GM21367 (cell line): ENCODE data around the gene TGFA.
"Not testable (repeated sequence)": the region's sequence is repeated elsewhere in the genome, so short reads cannot be mapped to it uniquely, and the experiment has no call there.

ENCODE experiments used
- ATAC-seq: cut with Tn5 transposase; IDR thresholded peaks from one replicate; pipeline ENCODE4 v1.9.1; 2021; ENCODE audit not compliant: unreplicated experiment

Gene TGFA

GRCh38 chr2:70467237-70467636 lies 86.4 kb downstream of the TGFA start:
- ATAC-seq = no peak

DNA sequence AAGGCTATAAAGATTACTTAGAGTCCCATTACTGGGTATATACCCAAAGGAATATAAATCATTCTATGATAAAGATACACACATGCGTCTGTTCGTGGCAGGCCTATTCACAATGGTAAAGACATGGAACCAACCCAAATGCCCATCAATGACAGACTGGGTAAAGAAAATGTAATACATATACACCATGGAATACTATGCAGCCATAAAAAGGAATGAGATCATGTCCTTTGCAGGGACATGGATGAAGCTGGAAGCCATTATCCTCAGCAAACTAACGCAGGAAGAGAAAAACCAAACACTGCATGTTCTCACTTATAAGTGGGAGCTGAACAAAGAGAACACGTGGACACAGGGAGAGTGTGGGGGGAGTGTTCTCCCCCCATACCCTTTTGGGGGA lies 87.0 kb downstream of the TGFA start:
- not testable (repeated sequence) for ATAC-seq

- no peak for ATAC-seq
Measured at GRCh38 chr2:70463997-70464396, 89.6 kb downstream of the TGFA start.

DNA sequence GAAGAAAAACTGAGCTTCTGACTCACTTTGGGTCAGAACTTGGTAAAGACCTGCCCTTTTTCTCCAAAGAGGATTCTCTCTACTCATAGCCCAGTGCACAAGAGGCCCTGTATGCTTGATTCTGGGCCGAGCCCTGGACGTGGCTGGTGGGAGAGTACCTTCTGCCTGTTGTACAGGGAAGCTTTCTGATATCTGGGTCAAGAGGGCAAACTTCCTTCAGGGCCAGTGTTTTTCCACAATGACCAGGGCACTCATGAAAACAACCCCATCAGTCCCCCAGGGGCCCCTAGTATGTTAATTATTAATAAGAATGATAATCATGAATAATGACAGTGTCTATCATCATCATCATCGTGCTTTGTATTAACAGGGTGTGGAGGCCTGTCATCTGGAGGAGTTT lies 90.0 kb downstream of the TGFA start:
- ATAC-seq = no peak

DNA sequence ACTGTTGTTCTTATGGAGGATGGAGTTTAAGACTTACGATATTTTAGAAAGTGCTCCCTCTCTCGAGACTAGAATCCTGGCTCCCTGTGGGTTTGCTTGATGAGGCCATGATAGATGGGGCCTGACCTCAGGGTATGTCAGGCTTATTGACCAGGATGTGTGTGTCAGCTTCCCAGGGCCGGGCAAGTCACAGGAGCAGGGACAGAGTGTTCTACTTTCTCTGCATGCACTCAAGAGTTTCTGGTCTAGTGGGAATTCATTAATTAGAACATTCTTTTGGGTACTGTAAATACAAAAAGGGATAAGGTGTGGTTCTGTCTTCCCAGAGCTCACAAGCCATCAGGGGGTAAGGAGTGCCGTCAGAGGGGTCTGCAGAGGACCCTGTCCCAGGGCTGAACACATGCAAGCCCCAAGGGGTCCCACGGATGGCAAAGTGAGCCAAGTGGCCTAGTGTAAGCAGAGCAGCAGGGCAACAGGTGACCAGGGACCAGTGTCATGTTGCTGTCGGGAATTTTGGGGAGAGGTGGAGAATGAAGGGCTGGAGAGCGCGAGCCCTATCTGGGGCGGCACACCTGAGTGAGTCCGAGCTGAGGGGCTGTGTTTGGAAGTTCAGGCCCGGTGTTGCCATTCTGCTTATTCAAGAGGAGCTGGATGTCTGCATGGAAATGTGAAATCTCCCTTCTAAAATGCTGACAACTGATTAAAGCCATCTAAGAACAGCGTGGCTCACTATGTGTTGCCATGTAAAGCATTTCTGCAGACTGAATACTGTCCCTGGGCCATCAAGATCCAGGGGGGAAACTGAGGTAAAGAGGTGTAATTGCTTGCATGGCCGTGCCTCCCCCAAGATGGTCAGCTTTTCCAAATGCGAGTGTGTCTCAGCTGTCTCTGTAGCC lies 91.4 kb downstream of the TGFA start:
- no peak for ATAC-seq

- no peak for ATAC-seq
Measured at GRCh38 chr2:70461414-70461813, 92.2 kb downstream of the TGFA start.

DNA sequence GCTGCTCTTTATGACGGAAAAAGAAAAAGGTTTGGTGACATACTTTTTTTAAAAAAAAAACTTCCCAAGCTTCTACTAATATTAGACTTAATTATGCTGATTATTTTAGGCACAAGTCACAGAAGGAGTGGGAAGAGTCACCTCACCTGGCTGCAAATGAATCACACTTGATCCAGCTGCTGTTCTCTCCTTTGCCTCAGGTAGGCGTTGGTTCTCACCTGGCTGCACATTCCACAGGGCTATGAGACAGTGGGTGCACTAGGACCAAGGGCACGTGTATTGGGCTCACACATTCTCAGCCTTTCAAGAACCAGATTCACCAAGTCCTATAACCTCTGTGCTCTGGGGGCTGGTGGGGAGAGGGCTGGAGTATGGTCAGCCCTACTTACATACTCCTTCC lies 93.3 kb downstream of the TGFA start:
- ATAC-seq = no peak

- no peak for ATAC-seq
Measured at GRCh38 chr2:70458661-70459060, 95.0 kb downstream of the TGFA start.

GRCh38 chr2:70456585-70457495 lies 96.8 kb downstream of the TGFA start:
- no peak for ATAC-seq

- ATAC-seq = no peak
Measured at GRCh38 chr2:70454936-70455544, 98.6 kb downstream of the TGFA start.

DNA sequence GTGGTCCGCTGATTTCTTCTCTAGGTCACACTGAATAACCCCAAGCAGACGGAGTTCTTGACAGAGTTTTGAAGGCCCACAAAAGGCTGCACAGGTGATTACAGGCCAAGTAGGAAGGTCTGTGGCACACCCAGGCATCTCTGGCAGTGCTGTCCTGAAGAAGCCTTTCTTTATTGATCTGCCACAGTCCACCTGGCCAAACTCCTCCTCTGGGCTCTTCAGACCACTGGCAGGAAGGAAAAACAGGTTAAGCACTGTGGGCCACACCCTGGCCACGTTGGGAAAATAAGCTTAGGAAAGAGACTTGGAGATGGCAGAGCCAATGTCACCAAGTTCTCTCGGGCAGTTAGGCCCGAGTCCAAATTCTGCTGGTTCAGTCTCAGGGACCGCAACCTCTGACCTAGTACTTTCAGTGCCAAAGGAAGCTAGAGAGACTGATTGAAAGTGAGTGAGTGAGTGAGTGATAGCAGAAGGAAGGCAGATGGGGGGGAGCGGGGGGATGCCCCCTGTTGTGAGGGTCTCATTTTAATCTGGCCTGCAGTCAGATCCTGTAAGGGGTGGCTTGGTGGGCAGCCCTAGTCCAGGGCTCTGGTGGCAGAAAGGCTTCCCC lies 102.9 kb downstream of the TGFA start:
- ATAC-seq = no peak

DNA sequence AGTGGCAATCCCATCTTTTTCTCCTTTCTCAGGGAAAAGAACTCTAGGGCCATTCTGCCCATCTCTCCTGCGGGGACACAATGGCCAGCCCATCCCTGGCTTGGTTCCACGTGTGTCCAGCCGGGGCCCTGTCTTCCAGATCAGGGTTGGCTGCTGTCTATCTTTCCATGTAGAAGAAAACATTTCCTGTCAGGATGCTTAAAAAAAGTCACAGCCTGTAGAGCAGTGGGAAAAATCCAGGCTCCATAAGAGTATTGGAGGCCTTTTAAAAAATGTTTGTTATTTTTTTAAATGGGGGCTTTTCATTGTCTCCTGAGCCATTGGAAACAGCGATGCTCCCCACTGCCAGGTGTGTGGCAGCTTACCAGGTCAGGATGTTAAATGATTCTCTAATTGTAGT lies 105.6 kb downstream of the TGFA start:
- no peak for ATAC-seq

DNA sequence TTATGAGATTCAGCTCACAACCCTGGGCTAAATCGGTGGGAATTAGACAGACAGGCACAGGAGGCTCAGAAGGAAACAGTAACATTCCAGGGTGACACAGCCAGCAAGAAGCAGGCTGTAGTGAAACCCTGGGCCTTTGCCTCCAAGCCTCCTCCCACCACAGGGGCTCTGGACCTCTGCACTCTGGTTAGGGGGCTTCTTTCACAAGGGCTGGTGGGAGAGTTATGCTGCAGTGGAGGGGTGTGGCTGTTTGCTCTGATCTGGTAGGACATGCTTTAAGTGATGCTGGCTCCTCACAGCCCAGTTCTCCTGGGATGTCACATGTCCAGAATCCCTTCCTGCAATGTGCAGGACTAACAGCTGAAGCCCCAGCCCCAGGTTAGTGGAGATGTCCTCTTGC lies 109.9 kb downstream of the TGFA start:
- no peak for ATAC-seq

- ATAC-seq = no peak
Measured at GRCh38 chr2:70443078-70443465, 110.6 kb downstream of the TGFA start.

DNA sequence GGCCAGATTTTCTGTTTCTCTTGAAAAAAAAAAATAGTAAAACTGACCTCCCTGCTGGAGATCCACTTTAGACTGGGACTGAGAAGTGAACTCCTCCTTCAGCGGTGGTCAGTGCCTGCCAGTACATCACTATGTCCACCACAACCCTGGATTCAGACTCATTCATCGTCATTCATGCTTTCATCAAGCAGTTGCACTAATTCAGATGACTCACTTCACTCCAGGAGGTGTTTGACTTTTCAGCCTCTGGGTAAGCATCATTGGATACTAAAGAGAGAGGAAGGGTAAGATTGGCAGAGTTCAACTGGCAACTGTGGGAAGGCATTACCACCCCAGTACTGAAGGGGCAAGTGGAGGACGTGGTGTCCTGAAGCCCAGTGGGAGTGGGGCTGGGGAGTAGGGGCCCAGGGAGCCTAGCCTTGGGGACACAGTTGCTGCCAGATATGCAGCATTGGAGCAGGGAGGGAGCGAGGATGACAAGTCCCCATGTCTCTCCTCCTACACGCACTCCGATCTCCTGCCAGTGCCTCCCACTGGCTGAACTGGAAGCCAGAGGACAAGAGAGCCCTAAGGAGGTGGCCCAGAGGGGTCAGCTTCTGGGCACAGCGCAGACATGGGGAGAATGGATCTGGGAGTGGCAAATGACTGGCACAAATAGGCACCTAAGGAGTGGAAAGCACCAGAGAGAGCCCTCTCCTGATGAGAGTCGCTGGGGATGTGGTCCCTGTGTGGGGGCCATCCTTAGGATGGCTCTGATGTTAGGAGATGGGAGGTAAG lies 111.1 kb downstream of the TGFA start:
- ATAC-seq = no peak

DNA sequence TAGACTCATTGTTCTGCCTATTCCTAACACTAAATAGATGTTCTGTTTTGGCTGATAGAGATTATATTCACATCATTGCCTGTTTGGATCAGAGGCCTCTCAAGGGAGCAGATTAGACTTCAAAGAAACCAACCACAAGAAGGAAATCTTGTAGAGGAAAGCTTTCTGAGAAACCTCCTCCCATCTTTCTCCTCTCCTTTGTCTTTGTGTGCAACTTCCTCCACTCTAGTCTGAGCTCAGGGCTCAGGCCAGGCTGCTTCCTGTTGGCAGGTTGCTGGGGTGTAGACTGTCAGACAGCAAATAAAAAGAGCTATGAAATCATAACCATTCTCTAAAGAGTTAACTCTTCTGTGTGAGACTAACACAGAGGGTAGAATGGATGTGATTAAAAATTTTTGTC lies 113.0 kb downstream of the TGFA start:
- no peak for ATAC-seq

GRCh38 chr2:70435138-70435537 lies 118.5 kb downstream of the TGFA start:
- no peak for ATAC-seq

DNA sequence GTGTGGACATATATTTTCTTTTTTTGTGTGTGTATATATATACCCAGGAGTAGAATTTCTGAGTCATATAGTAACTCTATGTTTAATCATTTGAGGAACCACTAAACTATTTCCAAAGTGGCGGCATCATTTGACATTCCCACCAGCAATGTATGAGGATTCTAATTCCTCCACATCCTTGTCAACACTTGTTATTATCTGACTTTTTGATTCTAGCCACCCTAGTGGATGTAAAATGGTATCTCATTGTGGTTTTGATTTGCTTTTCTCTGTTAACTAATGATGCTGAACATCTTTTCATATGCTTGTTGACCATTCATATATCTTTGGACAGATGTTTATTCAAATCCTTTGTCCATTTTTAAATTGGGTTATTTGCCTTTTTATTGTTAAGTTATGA lies 120.3 kb downstream of the TGFA start:
- no peak for ATAC-seq

GRCh38 chr2:70431716-70432347 lies 121.8 kb downstream of the TGFA start:
- no peak for ATAC-seq

DNA sequence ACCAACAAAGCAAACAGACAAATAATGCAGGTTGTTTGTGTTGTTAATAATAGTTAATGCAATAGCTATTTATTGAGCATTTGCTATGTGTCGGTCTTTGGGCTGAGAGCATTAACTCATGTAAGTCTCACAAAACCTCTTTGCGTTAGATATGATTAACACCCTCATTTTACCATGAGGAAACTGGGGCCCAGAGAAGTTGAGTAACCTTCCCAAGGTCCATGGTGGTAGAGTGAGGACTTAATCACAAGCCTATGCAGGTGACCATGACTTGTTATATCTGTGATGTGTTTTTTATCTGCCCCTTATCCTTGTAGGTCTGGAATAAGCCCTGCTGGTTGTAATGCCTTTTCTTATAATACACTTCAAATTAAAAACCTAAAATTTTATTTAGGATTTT lies 127.3 kb downstream of the TGFA start:
- ATAC-seq = no peak
